NCI-H226 (cell line): ENCODE data around the gene SYNJ1.
"Not testable (repeated sequence)": the region's sequence is repeated elsewhere in the genome, so short reads cannot be mapped to it uniquely, and the experiment has no call there.

Experiments
- DNase-seq: peaks from one replicate; pipeline ENCODE4 v3.0.0-alpha.2; 2015

Gene SYNJ1

DNA sequence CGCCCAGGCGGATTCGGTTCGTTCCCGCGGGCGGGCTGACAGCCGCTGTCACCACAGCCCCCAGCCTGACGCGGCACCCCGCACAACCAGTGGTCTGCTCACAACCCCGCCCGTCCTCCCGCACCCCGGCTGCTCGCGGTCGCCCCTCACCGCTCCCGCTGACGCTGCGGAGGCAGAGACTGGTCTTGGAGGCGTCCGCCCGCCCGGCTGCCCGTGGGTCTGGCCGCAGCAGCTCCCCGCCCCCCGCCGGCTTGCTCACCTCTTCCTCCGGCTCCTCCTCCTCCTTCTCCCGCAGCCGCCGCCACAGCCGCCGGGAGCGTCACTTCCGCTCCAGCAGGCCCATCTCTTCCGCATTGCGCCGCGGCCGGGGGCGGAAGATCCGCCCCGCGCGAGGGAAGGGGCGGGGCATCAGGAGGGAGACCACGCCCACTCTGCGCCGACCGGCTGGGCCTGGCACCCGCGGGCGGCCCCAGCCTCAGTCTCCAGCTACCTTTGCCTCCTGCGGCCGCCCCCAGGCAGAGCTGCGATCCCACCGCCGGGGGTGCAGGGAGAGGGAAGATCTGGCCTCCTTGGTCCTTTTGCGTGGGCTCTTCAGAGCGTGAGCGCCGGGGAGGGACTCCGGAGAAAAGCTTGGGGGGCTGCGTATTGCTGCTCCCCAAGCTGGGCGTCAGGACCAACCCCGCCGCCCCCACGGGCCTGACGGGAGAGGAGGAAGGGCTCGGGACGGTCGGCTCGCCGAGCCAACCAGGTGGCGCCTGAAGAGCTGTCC lies at the start of gene SYNJ1:
Gene SYNJ1, minus strand, starts transcription at position 327 of the 769 bp plus-strand sequence. CDS start 1,118 bp downstream, outside the sequence.
- DNase-seq: peak; percentile 91

GRCh38 chr21:32777269-32777668 lies 49.5 kb upstream of the SYNJ1 start:
- DNase-seq: no peak

GRCh38 chr21:32776743-32777142 lies 48.9 kb upstream of the SYNJ1 start:
- DNase-seq: no peak

DNA sequence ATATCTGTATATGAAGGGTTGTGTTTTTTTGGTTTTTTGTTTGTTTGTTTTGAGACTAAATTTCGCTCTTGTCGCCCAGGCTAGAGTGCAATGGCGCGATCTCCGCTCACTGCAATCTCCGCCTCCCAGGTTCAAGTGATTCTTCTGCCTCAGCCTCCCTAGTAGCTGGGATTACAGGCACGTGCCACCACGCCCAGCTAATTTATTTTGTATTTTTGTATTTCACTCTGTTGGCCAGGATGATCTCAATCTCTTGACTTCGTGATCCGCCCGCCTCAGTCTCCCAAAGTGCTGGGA lies 45.2 kb upstream of the SYNJ1 start:
- not testable (repeated sequence) for DNase-seq

DNA sequence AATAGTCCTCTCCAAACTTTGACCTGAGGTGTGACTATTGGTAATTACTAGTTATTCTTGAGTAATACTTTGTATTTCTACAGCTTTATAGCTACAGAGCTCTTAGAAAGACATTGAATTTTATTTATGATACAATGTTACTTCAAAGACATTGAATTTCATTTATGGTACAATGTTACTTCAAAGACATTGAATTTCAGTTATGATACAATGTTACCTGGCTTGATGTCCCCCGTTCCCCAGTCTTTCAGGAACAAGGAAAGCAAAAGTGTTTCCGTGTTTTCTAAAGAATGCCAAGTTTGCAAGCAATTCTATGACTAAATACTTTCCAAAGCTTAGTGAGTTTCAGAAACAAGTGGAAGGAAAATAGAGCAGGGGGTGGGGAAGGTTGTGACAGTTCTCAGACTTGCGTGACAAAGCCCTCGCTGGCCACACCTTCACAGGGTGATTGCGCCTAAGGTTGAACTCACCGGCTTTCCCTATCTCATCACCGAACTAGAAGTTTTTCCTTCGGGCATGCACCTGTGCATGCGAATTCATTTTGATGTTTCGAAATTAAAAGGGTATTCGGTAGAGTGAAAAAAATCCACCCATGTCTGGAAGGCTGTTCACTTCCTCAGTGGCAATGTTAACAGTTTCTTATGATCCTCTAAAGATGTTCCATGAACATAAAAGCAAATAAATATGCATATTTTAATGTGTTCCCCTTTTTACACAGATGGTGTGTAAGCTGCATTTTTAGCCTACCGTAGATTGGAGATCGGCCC lies 44.7 kb upstream of the SYNJ1 start:
- no peak for DNase-seq

DNA sequence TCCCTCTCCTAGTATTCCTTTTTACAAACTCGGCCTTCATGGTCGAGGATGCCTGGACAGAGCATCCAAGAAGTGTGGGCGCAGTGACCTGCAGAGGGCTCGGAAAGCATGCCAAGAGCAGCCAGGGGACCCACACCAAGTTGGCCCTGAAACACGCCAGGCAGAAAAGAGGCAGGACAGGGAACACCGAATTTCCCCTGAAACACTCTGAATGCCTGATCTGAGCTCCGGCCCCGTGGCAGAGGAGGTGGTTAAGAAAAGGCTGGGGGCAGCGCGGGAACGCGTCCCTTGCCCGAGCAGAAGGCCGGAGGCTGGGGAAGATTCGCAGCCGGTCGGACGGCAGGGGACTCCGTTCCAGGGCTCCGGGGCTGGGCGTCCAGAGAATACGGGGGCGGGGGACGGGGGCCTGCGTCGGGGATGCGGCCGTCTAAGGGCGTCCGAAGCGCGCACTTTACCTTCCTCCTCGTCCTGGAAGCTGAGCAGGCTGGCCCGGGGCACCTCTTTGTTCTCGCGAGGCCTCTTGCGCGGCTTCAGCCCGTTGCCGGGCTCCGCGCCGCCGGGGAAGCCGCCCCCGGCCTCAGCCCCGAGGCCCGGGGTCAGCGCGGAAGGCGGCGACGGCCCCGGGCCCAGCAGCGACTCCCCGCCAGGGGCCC lies 43.2 kb upstream of the SYNJ1 start:
- peak; percentile 63 for DNase-seq

- no peak for DNase-seq
Measured at GRCh38 chr21:32768530-32768929, 40.7 kb upstream of the SYNJ1 start.

GRCh38 chr21:32765058-32765457 lies 37.2 kb upstream of the SYNJ1 start:
- DNase-seq: no peak

GRCh38 chr21:32764186-32764585 lies 36.4 kb upstream of the SYNJ1 start:
- no peak for DNase-seq

GRCh38 chr21:32757804-32758203 lies 30.0 kb upstream of the SYNJ1 start:
- DNase-seq: no peak

- DNase-seq: no peak
Measured at GRCh38 chr21:32756096-32756495, 28.3 kb upstream of the SYNJ1 start.

DNA sequence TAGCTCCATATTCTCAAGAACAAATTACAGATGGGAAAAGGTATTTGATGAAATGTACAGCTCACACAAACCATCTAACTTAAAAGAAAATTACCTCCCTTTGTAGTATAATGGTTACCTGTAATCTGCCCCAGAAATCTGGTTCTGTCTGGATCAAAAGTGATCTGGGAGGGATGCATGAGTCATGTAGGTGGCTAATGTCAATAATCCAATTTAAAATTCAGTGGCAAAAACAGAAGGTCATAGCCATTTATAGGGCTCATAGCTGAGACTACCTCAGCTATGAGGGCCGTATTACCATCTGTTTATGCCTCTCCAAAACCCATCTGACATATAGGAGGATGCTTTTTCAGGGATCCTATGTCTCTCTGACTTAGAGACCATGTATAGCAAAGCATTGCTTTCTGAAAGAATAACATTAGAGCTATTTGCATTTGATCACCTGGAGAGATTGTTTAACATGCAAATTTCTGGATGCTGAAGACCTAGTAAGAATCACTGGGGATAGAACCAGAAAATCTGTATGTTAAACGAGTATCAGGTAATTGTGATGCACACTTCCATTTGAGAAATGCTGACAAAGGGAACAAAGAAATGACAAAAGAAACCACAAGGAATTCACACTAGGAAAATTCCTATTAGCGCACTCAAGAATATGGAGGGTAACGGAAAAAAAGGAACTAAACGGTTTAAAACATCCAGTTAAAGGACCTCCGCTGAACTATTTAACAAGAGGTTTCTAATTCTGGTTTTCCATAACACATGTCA lies 26.2 kb upstream of the SYNJ1 start:
- no peak for DNase-seq

DNA sequence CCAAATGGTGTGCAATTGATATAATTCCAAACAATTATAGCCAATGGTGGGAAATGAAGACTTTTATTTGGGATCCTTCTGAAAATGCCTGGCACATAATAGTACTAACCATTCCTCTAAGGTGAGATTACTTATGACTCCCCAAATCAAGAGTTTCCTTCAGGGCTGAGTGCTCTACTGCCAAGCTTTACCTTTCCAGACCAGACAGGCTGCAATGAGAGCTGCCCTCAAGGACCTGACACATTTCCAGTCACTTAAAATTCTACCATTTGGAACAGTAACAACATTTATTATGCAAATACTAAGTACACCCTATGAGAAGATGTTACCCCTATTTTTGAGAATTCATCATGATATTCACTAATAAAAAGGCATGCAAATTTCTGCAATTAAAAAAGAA lies 22.6 kb upstream of the SYNJ1 start:
- DNase-seq: no peak

DNA sequence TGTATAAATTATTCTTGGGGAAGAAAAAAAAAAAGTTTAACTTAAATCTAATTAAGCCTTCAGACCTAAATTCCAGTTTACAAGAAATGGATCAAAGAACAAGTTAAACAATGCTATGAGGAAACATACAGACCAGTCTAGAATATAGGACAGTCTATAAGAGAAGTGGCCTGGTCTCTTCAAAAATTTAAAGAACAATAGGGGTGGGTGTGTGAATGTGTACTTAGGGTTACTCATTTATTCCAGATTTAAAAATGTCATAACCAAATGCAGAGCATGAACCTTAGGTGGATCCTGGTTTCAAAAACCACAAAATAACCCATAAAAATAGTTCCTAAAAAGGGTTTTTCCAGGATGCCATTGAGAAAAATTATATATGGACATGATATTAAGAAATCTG lies 21.8 kb upstream of the SYNJ1 start:
- DNase-seq: no peak

GRCh38 chr21:32748529-32748928 lies 20.7 kb upstream of the SYNJ1 start:
- DNase-seq: no peak

GRCh38 chr21:32747396-32747795 lies 19.6 kb upstream of the SYNJ1 start:
- DNase-seq: no peak

DNA sequence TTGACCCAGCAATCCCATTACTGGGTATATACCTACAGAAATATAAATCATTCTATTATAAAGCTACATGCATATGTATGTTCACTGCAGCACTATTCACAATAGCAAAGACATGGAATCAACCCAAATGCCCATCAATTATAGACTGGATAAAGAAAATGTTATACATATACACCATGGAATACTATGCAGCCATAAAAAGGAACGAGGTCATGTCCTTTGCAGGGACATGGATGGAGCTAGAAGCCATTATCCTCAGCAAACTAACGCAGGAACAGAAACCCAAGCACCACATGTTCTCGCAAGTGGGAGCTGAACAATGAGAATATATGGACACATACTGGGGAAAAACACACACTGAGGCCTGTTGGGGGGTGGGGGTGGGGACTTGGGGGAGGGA lies 18.9 kb upstream of the SYNJ1 start:
- DNase-seq: not testable (repeated sequence)

DNA sequence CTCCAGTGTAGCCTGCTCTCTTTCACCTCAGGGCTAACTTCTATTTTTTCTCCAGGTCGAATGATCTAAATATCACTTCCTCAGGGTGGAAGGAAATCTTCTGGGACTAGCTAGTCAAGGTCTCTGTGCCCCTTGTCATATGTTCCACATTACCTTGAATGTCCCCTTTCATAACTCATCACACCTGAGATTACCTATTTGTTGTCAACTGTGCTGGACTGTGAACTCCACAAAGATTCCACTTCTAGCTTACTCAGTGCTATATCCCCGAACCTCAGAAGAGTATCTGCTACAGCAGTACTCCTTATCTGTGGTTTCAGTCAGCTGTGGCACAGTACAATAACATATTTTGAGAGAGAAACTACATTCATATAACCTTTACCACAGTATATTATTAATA lies 14.6 kb upstream of the SYNJ1 start:
- DNase-seq: no peak

- no peak for DNase-seq
Measured at GRCh38 chr21:32741336-32741735, 13.5 kb upstream of the SYNJ1 start.

DNA sequence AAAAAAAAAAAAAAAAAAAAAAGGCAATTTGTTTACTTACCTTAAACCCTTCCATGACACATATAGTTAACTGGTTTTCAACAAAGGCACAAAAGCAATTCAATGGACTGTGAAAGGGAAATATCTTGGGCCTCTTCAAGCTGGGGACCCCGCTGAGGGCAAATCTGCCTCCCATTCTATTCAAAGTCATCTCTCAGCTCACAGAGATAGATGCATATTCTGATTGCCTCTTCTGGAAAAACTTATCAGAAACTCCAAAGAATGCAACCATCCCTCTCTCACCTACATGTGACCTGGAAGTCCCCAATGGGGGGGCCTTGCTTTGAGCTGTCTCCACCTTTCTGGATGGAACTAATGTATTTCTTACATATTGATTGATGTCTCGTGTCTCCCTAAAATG lies 12.1 kb upstream of the SYNJ1 start:
- no peak for DNase-seq

GRCh38 chr21:32736083-32736482 lies 8.3 kb upstream of the SYNJ1 start:
- not testable (repeated sequence) for DNase-seq

- DNase-seq: no peak
Measured at GRCh38 chr21:32735524-32735923, 7.7 kb upstream of the SYNJ1 start.

- no peak for DNase-seq
Measured at GRCh38 chr21:32733990-32734613, 6.3 kb upstream of the SYNJ1 start.
